ENCODE measurements around the gene PTPRM. TPM values are rescaled to one million over a fixed set of nuclear protein-coding genes. Genes with fewer than 3 reads are reported as not detected.

The PTPRM gene
- total RNA-seq, 1 experiment from 2014 or later, result 1.6 TPM

DNA sequence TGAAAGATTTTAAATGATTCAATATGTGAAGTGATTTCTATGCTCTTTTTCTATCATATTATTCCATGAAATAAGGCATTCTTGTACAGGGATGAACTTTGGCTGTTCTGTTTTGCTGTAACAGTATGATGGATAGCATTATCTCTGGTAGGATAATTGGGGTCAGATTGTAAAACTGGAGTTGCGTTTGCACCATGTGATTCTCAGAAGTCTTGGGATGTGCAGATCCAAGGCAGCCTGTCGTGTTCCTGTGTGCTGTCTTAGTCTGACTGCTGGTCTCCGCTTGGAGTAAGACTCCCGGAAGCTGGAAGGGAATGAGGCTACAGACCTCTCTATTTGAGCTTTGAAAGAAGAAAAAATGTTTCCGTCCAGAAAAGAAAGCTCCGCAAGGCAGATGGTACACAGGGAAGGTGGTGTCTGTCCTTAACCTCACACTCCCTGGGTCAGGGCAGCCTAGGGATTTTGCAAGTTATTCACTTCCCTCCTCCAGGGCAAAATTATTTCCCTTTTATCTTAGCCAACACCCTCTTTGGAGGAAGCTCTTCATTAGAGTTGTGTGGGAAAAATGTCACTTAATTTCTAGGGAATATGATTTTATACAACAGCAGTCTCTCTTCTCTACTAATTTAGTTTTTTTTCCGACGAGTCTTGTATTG lies 250.6 kb downstream of the PTPRM start:
- no peak overlapping the region for H3K4me3 ChIP-seq (ENCODE audit: low read depth in 2 of 2, low read length in 2 of 2)
- no peak for ATAC-seq
- no TSS peak for BruUV-seq (replicated peaks)
- H3K27ac ChIP-seq (ENCODE audit: low read length), result no peak overlapping the region
- no peaks in the 10 kb centered on the region for H3K36me3 ChIP-seq (ENCODE audit: control insufficient read depth, insufficient read depth, low read length)
- CTCF ChIA-PET, result no interaction called here
- no peaks in the 10 kb centered on the region for H3K27me3 ChIP-seq (ENCODE audit: control insufficient read depth, insufficient read depth, low read length)
- TF ChIP-seq, protein P1, sequence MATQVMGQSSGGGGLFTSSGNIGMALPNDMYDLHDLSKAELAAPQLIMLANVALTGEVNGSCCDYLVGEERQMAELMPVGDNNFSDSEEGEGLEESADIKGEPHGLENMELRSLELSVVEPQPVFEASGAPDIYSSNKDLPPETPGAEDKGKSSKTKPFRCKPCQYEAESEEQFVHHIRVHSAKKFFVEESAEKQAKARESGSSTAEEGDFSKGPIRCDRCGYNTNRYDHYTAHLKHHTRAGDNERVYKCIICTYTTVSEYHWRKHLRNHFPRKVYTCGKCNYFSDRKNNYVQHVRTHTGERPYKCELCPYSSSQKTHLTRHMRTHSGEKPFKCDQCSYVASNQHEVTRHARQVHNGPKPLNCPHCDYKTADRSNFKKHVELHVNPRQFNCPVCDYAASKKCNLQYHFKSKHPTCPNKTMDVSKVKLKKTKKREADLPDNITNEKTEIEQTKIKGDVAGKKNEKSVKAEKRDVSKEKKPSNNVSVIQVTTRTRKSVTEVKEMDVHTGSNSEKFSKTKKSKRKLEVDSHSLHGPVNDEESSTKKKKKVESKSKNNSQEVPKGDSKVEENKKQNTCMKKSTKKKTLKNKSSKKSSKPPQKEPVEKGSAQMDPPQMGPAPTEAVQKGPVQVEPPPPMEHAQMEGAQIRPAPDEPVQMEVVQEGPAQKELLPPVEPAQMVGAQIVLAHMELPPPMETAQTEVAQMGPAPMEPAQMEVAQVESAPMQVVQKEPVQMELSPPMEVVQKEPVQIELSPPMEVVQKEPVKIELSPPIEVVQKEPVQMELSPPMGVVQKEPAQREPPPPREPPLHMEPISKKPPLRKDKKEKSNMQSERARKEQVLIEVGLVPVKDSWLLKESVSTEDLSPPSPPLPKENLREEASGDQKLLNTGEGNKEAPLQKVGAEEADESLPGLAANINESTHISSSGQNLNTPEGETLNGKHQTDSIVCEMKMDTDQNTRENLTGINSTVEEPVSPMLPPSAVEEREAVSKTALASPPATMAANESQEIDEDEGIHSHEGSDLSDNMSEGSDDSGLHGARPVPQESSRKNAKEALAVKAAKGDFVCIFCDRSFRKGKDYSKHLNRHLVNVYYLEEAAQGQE (IDR thresholded peaks at IDR 0.05; ENCODE audit: insufficient read depth in 1 of 2, low read depth in 2 of 2, low read length in 1 of 2), result no peak
- no peak for TF ChIP-seq POLR2AphosphoS5 (IDR thresholded peaks at IDR 0.05; ENCODE audit: low read depth, low read length)
- no peak for DNase-seq (ENCODE audit: low read depth, low spot score)
- in situ Hi-C loops (cut with HindIII; ENCODE audit: low pct_unique_long_range_greater_than_20kb, low sequenced_read_pairs), result no loop called here
- H3K4me1 ChIP-seq (ENCODE audit: control insufficient read depth, insufficient read depth, low read length), result no peaks in the 10 kb centered on the region
- H3K9me3 ChIP-seq (ENCODE audit: control insufficient read depth, insufficient read depth, low read depth, low read length), result no peaks in the 10 kb centered on the region
- intact Hi-C loops (cut with micrococcal nuclease; ENCODE audit: unreplicated experiment), result no loop called here
- POLR2A ChIA-PET, result no interaction called here

DNA sequence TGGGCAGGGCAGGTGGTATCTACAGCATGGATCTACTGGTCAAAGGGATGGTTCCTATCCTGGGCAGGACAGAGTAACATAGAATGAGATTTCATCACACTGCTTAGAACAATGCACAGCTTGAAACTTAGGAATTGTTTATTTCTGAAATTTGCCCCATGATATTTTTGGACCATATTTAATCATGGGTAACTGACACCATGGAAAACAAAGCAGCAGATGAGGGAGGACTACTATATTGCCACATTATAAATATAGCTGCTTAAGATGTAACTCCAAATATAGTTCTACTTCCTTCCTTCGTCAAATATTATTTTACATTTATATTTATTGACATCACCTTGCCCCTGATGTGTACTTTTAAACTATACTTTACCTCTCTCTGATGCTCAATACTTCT lies 254.7 kb downstream of the PTPRM start:
- Histone ChIP-seq H3K36me3 (ENCODE audit: control insufficient read depth, insufficient read depth, low read length) (no peaks in the 10 kb centered on the region), H3K4me1 (ENCODE audit: control insufficient read depth, insufficient read depth, low read length) (no peaks in the 10 kb centered on the region), H3K27ac (ENCODE audit: low read length) (no peak overlapping the region), H3K27me3 (ENCODE audit: control insufficient read depth, insufficient read depth, low read length) (no peaks in the 10 kb centered on the region), H3K4me3 (ENCODE audit: low read depth in 2 of 2, low read length in 2 of 2) (no peak overlapping the region), H3K9me3 (ENCODE audit: control insufficient read depth, insufficient read depth, low read depth, low read length) (no peaks in the 10 kb centered on the region)
- DNase-seq (ENCODE audit: low read depth, low spot score) (no peak), ATAC-seq (no peak)
- no peak for TF ChIP-seq POLR2AphosphoS5 (IDR thresholded peaks at IDR 0.05; ENCODE audit: low read depth, low read length)
- ChIA-PET POLR2A (no interaction called here), CTCF (no interaction called here)
- intact Hi-C loops (cut with micrococcal nuclease; ENCODE audit: unreplicated experiment), result no loop called here
- BruUV-seq (replicated peaks), result no TSS peak
- in situ Hi-C loops (cut with HindIII; ENCODE audit: low pct_unique_long_range_greater_than_20kb, low sequenced_read_pairs), result no loop called here

DNA sequence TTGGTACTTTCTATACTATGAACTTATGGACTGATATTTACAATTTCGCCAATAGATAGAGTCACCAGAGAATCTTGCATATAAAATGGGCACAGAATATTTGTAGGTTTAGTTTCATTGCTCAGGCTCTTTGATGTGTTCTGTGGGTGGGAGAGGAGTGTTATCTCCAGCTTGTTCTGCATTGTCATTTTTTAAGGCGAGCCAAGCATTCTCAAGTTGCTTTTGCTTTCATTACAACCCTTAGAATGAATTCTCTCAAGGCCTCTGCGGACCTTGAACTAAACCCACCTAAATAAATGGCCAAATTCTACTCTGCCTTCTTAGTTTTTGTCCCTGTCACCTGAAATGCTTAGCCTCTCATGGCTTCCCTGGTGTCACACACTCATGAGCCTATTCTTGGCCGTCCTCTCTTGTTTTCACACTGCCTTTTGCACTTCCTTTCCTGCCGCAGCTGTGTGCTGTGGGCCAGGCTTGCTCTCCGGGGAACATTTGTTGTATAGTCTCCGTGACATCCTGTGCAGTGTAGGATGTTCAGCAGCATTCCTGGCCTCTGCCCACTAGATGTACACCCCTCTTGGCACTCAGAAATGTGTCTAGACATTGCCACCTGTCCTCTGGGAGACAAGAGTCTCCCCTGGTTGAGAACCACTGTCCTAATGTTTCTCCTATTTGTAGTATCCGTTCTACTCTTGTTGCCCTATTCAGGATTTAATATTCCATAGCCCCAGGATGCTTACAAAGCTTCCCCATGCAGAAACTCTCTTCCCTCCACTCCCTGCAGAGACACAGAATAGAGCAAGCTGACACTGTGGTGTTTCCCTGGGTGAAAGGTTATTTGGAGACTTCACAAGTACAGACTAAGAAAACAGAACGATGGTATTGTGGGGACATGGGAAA lies 255.6 kb downstream of the PTPRM start:
- DNase-seq (ENCODE audit: low read depth, low spot score) (no peak), ATAC-seq (no peak)
- BruUV-seq (replicated peaks), result no TSS peak
- TF ChIP-seq, protein P2, sequence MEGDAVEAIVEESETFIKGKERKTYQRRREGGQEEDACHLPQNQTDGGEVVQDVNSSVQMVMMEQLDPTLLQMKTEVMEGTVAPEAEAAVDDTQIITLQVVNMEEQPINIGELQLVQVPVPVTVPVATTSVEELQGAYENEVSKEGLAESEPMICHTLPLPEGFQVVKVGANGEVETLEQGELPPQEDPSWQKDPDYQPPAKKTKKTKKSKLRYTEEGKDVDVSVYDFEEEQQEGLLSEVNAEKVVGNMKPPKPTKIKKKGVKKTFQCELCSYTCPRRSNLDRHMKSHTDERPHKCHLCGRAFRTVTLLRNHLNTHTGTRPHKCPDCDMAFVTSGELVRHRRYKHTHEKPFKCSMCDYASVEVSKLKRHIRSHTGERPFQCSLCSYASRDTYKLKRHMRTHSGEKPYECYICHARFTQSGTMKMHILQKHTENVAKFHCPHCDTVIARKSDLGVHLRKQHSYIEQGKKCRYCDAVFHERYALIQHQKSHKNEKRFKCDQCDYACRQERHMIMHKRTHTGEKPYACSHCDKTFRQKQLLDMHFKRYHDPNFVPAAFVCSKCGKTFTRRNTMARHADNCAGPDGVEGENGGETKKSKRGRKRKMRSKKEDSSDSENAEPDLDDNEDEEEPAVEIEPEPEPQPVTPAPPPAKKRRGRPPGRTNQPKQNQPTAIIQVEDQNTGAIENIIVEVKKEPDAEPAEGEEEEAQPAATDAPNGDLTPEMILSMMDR (IDR thresholded peaks at IDR 0.05), result no peak
- TF ChIP-seq TCF7L2 (IDR thresholded peaks at IDR 0.05; ENCODE audit: low read depth, low read length) (no peak), POLR2AphosphoS5 (IDR thresholded peaks at IDR 0.05; ENCODE audit: low read depth, low read length) (no peak), SIN3A (IDR thresholded peaks at IDR 0.05; ENCODE audit: borderline replicate concordance, insufficient read depth, low read depth, low read length) (no peak)
- TF ChIP-seq, protein P1 (IDR thresholded peaks at IDR 0.05; ENCODE audit: insufficient read depth in 1 of 2, low read depth in 2 of 2, low read length in 1 of 2), result no peak
- H3K9me3 ChIP-seq (ENCODE audit: control insufficient read depth, insufficient read depth, low read depth, low read length), result no peaks in the 10 kb centered on the region
- no peaks in the 10 kb centered on the region for H3K4me1 ChIP-seq (ENCODE audit: control insufficient read depth, insufficient read depth, low read length)
- H3K27ac ChIP-seq (ENCODE audit: low read length), result no peak overlapping the region
- intact Hi-C loops (cut with micrococcal nuclease; ENCODE audit: unreplicated experiment), result no loop called here
- H3K4me3 ChIP-seq (ENCODE audit: low read depth in 2 of 2, low read length in 2 of 2), result no peak overlapping the region
- ChIA-PET POLR2A (no interaction called here), CTCF (no interaction called here)
- H3K27me3 ChIP-seq (ENCODE audit: control insufficient read depth, insufficient read depth, low read length), result no peaks in the 10 kb centered on the region
- in situ Hi-C loops (cut with HindIII; ENCODE audit: low pct_unique_long_range_greater_than_20kb, low sequenced_read_pairs), result no loop called here
- H3K36me3 ChIP-seq (ENCODE audit: control insufficient read depth, insufficient read depth, low read length), result no peaks in the 10 kb centered on the region

Data from Panc1 (cell line).